DMS 273 treated with DMSO at 0.1 percent for 48 hours (cell line): ENCODE measurements around the gene DYNC2LI1.

Experiments used
- DNase-seq: peaks from one replicate; lab custom pipeline; 2025; lab: John Stamatoyannopoulos, UW

DYNC2LI1 gene

GRCh38 chr2:43818761-43819160 lies 44.9 kb downstream of the DYNC2LI1 start:
- no peak for DNase-seq

GRCh38 chr2:43819491-43820163 lies 45.8 kb downstream of the DYNC2LI1 start:
- no peak for DNase-seq

- DNase-seq: no peak
Observed at GRCh38 chr2:43822839-43823238, 49.0 kb downstream of the DYNC2LI1 start.

- DNase-seq: no peak
Observed at GRCh38 chr2:43823751-43824150, 49.9 kb downstream of the DYNC2LI1 start.

- DNase-seq: no peak
Observed at GRCh38 chr2:43824512-43824911, 50.7 kb downstream of the DYNC2LI1 start.

- DNase-seq: no peak
Observed at GRCh38 chr2:43824951-43825493, 51.2 kb downstream of the DYNC2LI1 start.

GRCh38 chr2:43825841-43826240 lies 52.0 kb downstream of the DYNC2LI1 start:
- DNase-seq: no peak

GRCh38 chr2:43826305-43827250 lies 52.7 kb downstream of the DYNC2LI1 start:
- no peak for DNase-seq

- DNase-seq: no peak
Observed at GRCh38 chr2:43831543-43832294, 57.9 kb downstream of the DYNC2LI1 start.

GRCh38 chr2:43832457-43832856 lies 58.6 kb downstream of the DYNC2LI1 start:
- no peak for DNase-seq

- DNase-seq: no peak
Observed at GRCh38 chr2:43837033-43837432, 63.2 kb downstream of the DYNC2LI1 start.

GRCh38 chr2:43837831-43838559 lies 64.2 kb downstream of the DYNC2LI1 start:
- no peak for DNase-seq

- DNase-seq: no peak
Observed at GRCh38 chr2:43838560-43839267, 64.9 kb downstream of the DYNC2LI1 start, which contains the start of the genes ABCG5 and ABCG8. ABCG5 (minus strand) TSS chr2:43838839; CDS start chr2:43838679, 160 bp downstream. ABCG8 (plus strand) TSS chr2:43838971; CDS start chr2:43839054, 83 bp downstream.

- no peak for DNase-seq
Observed at GRCh38 chr2:43839776-43840564, 66.1 kb downstream of the DYNC2LI1 start.

- DNase-seq: no peak
Observed at GRCh38 chr2:43840965-43841364, 67.1 kb downstream of the DYNC2LI1 start.

GRCh38 chr2:43841949-43842865 lies 68.4 kb downstream of the DYNC2LI1 start:
- DNase-seq: no peak

- no peak for DNase-seq
Observed at GRCh38 chr2:43842866-43843226, 69.0 kb downstream of the DYNC2LI1 start.

- no peak for DNase-seq
Observed at GRCh38 chr2:43845181-43845580, 71.3 kb downstream of the DYNC2LI1 start.
